Measurements from ENCODE around the gene ZIC1.

The ZIC1 gene

DNA sequence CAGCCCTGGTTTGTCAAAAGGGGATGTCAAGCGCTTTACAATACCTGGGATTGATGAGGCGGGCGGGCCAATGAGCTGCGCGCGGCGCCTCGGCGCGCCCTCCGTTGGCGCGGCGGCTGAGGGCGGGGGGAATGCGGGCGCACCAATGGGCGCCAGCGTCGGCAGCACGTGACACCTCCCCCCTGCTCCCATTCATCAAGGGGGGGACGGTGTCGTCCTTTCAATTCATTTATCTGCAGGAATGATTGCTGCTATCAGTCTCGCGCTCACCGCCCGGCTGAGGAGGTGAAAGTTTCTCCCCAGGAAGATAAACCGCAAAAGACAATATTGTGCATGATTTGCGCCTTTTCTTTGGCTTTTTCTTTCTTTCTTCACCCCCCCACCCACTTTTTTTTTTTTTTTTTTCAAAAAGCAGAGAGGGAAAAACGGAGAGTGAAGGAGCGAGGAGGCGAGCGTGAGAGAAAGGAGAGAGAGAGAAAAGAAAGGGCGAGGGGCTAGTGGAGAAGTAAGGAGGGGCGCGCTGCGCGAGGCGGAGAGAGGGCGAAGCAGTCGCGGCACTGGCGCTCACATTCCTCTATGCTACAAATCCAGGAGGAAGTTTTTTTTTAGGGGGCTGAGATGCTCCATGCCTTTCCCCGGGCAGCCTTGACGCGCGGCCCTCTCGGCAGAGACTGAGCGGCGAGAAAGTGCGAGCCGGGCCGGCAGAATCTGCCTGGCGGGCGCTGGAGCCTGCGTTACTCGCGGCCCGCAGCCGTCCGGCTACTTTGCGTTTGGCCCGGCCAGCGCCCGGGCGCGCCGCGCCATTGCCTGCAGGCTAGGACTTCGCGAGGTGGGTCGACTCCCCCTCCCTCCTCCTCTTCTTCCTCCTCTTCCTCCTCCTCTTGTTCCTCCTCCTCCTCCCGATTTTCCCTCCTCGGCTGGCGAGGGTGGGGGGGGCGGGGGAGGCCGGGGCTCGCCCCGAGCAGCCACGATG, at the start of gene ZIC1:
TSS of gene ZIC1 (plus strand) at position 223 of the 973 bp plus-strand sequence. CDS start at position 971, 748 bp downstream.
- no peak for DNase-seq

DNA sequence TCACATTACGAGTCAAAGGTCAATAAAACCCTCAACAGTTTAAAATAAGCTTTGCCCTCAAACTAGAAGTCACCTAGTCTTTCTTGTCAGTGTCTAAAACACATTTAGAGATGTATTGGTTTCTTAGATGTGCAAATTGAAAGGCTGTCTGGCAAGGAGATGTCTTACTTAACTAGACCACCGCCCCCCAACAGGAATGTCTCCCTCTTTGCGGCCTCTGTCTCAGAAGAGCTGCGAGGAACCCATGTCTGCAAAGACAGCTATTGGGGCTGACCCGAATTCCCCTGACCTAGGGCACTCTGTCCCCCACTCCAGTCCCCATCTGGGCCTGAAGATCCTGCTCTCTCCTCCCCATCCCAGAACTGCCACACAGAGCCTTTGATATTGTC, 49.1 kb upstream of the ZIC1 start:
- no peak for DNase-seq

DNA sequence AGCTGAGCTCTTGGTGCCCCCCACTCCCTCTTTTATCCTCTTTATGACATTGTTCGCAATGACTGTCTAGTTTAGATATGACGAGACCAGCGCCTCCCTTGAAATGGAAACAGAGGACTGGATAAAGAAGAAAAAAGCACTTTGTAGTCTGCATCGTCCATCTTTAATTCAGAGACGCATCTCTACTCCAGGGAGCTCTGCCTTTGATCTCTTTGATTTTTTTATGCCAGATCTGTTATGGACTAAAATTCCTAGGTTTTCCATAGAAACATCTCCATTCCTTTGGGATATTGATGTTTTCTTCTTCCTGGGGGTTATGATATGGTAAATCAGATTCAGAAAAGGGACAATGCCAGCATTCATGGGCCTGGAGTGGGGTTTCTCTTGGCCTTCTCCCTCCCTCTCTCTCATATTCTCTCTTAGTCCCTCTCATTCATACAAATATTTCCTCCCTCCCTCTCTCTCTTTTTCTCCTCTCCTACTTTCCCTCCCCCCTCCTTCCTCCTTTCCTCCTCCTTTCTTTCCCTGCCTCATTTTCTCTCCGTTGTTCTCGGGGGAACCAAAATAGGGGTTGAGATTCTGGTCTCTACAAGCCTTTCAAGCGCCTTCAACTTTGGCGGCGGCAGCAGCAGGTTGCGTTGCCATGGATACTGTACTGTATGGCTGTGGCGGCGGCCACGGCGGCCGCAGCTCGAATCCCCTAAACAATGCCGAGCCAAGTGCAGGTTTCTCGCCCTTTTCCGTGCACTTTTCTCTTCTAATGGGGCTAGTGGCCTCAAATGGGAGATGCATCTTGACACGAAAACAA, 48.3 kb upstream of the ZIC1 start:
- DNase-seq = no peak

DNA sequence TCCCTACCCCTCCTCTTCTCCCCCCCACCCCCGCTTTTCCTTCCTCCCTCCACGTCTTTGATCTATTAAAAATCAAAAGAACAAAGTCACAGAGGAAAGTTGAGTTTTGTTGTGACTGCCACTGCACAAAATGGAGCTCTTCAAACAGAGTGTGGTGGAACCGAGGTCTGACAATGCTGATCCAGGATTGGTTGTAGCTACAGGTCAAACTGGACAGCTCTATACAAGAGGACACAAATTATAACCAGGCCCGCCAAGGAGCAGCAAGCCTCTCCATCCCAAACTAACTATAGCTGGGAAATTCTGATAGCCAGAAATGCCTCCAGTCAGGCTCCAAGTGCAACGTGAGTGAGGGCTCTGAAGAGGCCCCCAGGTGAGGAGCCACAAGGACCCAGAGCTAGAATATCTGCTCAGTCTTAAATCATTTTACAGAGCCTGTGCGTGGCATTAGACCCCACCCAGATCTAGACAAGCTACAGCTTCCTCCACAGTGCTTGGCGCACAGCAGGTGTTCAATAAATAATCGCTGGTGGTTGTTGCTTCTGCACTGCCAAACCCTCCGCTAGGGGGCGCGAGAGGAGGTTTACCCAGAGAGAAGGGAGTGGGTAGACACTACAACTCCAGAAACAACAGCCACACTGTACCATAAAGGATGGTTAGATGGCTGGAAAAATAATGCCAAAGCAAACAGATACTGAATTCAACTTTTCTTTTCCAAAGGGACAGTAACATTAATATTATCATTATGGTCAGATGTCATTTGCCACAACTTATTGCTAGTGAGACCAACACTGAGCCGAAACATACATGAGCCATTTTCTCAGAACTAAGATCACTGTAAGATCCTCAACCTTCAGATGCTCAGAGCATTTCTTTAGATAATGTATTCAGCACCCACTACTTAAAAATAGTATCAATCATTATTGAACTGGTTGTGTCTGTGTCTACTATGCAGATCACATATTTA, 47.4 kb upstream of the ZIC1 start:
- peak in 1 of 2 donors; percentile 54 for DNase-seq

DNA sequence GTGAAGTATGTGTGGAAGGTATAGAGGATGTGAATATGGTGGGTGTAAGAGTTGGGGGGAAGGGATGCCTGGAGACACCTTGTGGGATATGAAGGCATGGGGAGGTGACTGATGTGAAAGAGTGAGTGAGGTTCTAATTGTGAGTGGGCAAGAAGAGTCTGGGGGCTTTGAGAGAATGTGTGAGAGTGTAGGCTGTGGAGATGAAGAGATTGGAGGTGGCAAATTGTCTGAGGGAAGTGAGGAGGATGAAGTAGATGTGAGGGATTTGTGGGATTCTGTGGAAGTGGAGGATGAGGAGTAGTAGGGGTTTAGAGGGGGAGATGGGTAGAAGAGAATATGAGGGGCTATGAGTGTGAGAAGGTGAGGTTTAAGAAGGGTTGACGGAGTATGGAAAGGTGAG, 44.4 kb upstream of the ZIC1 start:
- DNase-seq = no peak

DNA sequence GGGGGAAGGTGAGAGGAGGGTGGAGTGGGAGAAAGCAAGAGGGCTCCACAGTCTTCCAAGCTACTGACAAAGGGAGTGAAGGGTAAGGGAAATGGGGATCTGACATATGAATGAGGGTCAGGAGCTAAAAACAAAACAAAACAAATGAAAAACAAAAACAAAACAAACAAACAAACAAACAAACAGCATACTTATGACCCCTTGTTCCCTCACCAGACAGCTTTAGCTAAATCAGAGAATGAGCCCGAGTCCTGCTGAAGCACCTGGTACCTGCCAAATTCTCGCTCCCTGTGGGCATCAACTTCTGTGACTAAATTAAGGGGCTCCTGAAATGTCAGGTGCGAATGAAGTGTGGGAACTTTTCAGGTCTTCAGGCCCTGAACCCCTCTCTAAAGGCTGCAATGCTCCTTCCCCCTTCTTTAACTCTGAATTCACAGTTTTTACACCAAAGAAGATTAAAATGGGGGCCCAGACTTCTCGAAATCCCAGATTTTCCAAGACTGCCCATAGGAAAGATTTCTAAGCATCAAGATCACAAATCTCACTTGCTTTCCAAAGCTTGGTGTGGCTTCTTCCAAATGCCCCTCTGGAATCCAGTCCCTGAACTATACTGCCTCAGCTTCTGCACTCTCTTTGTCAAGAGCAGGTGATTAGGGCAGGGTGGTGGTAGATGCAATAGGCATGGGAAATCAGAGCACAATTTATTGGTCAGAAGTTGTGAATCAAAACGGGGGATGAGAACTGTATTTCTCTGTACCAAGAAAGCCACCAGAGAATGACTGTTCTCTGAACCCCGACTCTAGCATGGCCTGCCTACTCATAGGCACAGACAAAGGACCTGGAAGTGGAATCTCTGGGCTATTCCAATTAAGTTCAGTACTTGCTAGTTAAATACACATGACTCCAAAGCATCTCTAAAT, 43.7 kb upstream of the ZIC1 start:
- DNase-seq = no peak

DNA sequence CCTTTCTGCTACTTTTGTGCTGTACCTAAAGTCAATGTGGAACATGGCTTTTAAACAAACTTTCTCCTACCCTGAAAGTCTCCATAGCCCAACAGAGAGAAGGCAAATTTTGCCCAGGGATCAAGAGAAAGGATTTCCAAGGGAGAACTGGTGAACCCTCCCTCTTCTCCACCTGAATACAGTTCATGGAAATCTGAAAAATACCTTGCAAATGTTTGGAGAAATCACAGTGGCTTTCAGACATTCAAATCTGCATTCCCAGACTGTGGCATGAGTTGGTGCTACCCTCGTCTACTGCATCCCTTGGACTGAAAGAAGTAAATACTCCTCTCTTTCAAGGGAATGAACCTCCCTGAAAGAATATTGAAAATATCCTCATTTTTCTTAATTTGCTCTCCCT, 41.5 kb upstream of the ZIC1 start:
- no peak for DNase-seq

DNA sequence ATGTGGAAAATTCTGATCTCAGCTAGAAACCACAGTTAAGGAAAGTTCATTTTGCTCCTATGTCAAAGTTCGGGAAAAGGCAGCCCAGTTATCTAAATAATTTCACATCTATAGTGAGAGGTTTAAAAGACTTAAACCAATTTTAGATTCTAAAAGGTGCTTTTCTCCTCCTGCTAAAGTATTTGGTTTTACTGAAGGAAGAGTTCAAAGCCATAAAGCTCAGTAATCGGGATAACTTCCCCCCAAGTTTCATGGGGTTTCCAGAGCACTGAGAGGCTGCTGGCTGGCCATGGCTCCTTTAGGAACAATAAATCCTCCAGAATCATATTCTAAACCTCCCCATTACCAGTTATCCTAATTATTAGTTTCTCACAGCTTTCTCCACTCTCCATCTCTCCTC, 41.0 kb upstream of the ZIC1 start:
- no peak for DNase-seq

DNA sequence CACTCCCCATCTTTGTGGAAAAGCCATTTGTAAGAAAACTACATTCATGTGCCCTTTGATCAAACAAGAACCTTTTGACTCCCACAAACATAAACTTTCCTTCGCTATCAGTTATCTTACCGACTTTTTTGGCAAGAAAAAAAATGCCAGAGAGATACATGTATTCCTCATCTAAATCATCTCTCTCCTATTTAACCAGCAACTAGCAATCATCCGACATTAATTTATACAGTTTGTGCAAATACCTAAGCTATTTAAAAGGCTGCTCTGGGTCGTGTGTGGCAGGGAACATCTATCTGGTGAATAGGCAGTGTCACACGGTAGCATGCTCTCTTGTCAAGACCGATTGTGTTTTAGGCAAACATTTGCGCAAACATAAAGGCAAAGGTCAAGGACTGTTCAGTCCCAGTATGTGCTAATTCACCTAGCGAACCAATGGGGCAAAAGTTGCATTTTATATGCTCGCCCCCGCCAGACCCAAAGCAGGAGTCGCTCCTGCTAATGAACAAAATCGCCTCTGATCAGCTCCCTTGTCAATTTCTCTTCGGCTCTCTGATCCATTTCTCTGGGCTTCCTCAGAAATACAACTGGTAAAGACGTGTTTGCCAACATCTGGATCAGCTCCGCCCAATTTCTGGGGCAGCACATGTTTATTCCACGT, 40.5 kb upstream of the ZIC1 start:
- DNase-seq = no peak

DNA sequence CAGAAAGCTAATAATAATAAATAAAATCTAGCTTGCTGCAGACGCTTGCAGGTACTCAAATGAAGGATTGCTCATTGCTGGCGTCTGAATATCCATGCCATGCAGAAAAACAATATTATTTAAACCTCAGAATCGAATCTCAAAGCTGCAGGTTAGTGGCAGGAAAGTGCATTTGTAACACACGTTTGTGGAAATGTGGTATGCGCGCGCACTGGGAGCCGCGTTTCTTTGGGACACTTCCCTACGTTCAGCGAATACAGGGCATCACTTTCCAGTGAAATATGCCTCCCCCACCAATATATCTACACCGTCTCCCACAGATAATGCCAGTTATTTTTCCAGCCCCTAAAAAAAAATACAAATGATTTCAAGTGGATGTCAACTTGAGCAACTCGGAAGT, 39.9 kb upstream of the ZIC1 start:
- DNase-seq = no peak

DNA sequence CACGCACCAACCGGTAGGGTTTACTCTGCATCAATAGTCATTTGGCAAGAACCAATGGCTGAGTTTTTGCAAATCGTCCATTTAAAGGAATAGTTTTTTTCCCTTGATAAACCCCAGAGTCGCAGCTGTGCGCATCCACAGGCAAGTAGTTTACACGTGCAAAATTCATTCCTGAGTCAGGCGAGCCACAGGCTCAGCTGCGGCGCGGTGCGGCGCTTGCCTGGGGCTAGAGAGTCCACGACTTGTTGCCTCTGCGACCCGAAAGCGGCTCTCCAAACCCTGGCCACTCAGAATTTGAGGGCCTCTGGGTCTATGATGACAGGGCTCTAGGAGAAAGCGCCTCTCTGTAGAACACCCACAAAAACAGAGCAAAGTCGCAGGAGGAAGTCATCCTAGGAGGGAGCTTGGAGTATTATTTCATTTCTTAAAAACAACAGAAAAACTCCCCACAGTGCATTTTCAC, 39.5 kb upstream of the ZIC1 start:
- DNase-seq = no peak

DNA sequence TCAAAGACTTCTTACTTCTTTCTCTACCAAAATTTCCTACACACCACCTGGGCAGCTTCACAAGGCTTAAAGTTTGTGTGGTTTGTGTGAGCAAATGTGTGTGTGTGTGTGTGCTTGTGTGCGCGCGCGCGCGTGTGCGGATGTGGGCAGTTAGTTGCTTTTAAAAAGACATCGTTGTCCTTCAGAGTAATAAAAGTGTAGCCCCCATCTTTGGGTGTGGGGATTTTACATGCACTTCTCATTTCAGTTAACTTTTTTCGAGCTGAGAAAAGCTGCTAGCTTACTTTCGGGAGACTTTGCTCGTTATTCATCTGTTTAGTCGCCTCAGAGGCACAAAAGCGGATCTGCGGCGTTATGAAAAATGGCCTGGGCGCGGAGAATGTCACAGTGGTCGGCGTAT, 38.8 kb upstream of the ZIC1 start:
- DNase-seq = no peak

DNA sequence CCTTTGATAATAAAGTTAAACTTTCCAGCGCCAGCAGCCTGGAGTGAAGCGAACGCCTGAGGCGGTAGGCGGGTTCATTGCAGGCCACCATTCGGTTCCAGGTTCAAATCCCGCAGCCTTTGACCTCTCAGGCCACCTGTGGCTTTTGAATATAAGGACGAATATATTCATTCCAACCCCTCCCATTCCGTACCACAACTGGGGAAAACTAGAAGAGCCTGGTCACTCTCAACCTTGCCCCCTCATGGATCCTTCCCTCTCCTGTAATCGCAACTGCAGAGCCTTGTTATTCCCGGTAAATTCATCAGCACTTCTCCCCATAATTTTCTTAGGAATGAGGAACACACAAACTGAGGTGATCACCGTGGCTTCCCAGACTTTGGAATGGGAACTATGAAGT, 38.0 kb upstream of the ZIC1 start:
- DNase-seq = no peak

DNA sequence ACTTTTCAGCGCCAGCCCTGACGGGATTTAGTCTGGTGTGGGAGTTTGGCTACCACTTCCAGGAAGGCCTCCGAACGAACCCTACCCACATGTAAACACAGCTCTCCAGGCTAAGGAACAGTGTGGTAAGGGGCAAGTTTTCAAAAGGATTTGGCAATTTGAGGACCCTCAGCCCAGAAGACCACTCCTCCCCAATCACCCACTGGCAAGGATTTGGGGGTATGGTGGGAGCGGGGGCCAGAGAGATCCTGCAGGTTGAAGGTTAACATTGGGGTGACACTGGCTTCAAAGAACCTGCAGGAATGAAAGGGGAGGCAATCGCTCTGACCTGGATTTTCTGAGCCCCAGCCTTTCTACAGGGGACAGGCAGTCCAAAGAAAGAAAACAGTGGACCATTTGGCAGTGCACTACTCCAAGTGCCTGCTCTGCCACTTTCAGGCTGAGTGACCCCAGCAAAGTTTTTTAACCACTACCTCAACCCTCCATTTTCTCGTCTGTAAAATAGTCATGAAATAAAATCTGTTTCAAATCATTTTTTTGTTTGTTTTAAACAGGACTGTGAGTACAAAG, 37.3 kb upstream of the ZIC1 start:
- no peak for DNase-seq

DNA sequence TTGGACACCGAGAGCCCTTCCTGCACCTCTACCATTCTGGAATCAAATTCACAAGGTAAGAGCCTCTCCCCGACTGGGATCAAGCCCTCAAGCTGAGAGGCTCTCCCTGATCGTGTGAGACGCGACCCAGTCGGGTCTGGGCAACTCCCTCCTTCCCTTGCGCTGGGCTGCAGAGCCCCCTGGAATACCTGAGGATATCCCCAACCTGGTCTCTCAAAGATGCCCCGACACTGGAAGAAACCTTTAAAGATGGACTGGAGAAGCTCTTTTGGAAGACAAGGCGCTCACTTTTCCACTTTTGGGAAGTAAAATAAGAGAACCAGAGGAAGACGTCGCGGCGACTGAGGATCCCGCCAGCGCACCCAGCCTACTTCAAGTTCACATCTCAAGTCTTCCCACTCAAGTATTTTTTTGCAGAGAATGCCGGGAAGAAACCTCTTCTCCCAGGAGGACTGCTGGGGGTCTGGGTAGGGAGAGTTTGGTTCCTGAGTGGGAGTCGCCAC, 36.6 kb upstream of the ZIC1 start:
- DNase-seq = no peak

DNA sequence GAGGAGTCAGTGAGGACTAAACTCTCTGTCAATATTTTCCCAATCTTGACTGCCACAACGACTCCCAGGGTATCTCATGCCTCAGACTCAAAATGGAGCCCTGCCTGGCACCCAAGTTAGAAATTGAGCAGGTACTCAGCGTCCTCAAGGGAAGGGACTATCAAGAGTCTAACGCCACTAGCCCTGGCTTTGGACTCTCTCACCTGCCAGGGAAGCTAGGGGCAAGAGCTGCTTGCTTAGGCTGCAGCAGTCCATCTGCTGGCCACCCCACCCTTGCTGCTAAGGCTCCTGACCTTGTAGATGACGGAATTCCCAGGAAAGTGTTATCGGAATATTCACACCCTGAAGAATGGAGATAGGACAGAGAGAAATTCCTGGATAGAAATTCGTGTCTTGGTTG, 35.9 kb upstream of the ZIC1 start:
- no peak for DNase-seq

DNA sequence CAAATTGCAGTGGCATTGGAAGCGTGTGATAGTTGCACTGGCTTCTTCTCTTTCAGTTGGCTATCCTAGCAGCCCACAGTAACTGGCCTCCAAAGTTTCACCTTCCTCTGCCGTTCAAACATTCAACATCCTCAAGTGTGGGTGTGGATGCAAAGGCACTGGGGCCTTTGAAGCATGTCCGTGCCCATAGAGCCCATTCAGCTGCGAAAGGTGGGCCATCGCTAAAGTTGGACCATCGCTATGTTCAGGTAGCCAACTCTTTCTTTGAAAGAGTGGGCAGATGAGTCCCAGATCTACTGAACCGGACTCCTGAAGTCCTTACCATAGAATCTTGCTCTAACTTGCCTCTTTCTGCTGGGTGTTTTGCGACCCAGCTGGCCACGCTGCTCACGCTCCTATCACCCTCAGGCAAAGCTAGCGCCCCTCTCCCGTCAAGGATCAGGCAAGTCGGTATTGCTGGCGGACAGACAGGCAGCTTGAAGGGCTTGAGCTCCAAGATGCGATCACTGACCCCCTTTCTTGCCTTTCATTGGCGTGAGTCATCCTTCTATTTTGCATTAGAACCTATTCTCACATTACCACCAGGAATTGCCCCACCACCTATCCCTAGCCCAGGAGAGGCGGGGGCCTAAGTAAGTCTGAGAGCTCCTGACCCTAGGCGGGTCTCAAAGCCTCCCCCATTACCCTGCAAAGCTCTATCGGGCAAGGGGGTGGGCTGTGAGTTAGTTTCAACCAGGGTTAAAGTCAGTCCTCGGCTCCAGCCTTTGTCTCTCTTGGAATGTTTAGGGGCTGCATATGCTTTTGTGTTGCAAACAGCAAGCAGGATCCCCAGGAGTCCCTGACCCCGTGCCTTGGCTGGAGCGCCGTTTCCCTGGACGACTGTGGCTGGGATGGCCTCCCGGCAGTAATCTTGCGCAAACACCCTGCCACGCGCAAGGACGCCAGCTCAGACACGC, 31.5 kb upstream of the ZIC1 start:
- DNase-seq = no peak

DNA sequence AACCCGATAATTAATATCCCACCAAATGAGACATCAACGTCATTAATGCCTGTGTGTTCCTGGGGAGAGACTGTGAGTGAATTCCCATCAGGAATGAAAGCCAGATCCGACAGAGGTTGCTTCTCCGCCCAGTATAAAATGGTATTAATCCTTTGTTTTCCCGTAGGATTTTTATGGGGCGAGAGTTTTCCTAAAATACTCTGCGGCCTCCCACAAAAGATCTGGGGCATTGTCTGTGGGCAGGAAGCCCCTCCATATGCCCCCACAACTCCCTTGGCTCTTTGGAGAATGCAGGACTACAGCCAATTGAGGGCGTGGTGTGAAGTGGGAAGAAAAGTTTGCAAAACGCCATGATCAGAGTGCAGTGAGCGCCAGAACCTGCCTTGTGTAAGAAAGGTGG, 29.5 kb upstream of the ZIC1 start:
- DNase-seq = no peak

DNA sequence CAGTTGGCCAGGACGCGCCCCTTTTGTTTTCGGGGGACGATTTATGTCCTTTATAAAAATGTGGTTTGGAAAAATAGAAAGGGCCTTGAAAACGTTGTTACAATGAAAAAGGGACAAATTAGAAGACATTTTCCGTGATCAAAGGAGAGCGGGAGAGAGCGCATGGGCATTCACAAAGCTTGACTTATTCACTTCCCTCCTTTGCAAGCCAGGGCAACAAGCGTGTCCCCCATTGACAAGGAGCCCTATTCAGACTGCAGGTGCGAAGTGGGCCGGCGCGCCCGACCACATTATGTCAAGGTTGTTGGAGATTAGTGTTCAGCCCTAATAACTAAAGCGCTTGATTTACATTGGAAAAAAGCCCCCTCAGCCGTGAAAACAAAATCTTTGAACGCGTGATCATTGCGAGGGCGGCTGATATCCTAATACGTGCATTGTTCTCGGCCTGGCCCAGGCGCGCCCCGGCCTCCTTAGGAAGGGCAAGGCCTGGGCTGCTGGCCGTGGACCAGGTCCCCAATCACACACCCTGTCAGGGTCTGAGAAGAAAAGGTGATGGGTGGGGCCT, 28.7 kb upstream of the ZIC1 start:
- DNase-seq = no peak
